ENCODE measurements around the gene TET3. TPM values are rescaled to one million over a fixed set of nuclear protein-coding genes. Genes with fewer than 3 reads are reported as not detected.

TET3 gene
- total and polyA plus RNA-seq, 9 of the 15 experiments (the other 6 are each of a cell fraction or from before 2014, with no cell fraction given), result 0.35 to 16.3 (median 5.5) TPM

DNA sequence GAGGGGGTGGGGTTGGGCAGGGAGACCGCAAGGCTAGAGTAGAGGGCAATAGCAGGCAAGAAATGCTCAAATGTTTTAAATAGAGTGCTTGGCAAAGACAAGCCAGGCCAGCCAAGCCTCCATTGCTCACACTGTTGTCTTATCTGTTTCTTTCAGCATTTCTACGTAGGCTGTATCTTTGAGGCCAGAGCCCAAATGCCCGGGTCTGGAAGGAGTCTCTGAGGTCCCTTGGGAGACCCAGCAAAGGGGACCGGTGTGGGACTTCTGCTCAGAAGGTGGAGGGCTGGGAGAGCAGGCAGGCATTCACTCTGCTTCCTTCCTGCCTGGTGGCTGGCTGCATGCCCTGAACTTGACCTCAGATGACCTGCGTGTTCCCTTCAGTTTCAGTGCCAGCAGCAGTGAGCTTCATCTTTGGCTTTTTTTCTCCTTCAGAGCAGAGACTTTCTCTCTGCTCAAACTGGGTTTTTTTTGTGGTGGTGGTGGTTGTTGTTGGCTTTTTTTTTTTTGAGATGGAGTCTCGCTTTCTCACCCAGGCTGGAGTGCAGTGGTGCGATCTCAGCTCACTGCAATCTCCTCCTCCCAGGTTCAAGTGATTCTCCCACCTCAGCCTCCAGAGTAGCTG, 13.7 kb upstream of the TET3 start (continued):
- TF ChIP-seq CREB1 (IDR thresholded peaks at IDR 0.05) (peak; percentile 52; the same call in 1 of the 2 replicates), CREB1 (CRISPR knock-in tag; IDR thresholded peaks at IDR 0.05) (no peak), JUN (IDR thresholded peaks at IDR 0.05; ENCODE audit: borderline replicate concordance, low read depth, low read length) (0 out of 2 replicates have a peak, but pooled peaks have one; percentile 4), JUN (CRISPR knock-in tag; IDR thresholded peaks at IDR 0.05; ENCODE audit: borderline replicate concordance) (no peak), NCOA1 (IDR thresholded peaks at IDR 0.05; ENCODE audit: low read depth) (peak; percentile 73; the same call in 1 of the 2 replicates), NR2C2 (CRISPR knock-in tag; IDR thresholded peaks at IDR 0.05) (no peak), NR2C2 (tag; IDR thresholded peaks at IDR 0.05) (peak; percentile 79), MEF2A (IDR thresholded peaks at IDR 0.05; ENCODE audit: control insufficient read depth, low read depth, low read length) (no peak), TCF3 (CRISPR knock-in tag; IDR thresholded peaks at IDR 0.05) (peak; percentile 89), TAL1 (IDR thresholded peaks at IDR 0.05) (peak; percentile 87), CHD2 (IDR thresholded peaks at IDR 0.05; ENCODE audit: low read depth, low read length) (no peak), CREBBP (IDR thresholded peaks at IDR 0.05; ENCODE audit: low read depth, low read length) (no peak), KLF13 (tag; IDR thresholded peaks at IDR 0.05; ENCODE audit: borderline replicate concordance, low read depth) (no peak), XRCC3 (IDR thresholded peaks at IDR 0.05) (no peak), CXXC5 (CRISPR knock-in tag; IDR thresholded peaks at IDR 0.05) (peak; percentile 90)
- TF ChIP-seq, protein P1, sequence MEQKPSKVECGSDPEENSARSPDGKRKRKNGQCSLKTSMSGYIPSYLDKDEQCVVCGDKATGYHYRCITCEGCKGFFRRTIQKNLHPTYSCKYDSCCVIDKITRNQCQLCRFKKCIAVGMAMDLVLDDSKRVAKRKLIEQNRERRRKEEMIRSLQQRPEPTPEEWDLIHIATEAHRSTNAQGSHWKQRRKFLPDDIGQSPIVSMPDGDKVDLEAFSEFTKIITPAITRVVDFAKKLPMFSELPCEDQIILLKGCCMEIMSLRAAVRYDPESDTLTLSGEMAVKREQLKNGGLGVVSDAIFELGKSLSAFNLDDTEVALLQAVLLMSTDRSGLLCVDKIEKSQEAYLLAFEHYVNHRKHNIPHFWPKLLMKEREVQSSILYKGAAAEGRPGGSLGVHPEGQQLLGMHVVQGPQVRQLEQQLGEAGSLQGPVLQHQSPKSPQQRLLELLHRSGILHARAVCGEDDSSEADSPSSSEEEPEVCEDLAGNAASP (IDR thresholded peaks at IDR 0.05), result peak; percentile 96
- TF ChIP-seq, protein P2, sequence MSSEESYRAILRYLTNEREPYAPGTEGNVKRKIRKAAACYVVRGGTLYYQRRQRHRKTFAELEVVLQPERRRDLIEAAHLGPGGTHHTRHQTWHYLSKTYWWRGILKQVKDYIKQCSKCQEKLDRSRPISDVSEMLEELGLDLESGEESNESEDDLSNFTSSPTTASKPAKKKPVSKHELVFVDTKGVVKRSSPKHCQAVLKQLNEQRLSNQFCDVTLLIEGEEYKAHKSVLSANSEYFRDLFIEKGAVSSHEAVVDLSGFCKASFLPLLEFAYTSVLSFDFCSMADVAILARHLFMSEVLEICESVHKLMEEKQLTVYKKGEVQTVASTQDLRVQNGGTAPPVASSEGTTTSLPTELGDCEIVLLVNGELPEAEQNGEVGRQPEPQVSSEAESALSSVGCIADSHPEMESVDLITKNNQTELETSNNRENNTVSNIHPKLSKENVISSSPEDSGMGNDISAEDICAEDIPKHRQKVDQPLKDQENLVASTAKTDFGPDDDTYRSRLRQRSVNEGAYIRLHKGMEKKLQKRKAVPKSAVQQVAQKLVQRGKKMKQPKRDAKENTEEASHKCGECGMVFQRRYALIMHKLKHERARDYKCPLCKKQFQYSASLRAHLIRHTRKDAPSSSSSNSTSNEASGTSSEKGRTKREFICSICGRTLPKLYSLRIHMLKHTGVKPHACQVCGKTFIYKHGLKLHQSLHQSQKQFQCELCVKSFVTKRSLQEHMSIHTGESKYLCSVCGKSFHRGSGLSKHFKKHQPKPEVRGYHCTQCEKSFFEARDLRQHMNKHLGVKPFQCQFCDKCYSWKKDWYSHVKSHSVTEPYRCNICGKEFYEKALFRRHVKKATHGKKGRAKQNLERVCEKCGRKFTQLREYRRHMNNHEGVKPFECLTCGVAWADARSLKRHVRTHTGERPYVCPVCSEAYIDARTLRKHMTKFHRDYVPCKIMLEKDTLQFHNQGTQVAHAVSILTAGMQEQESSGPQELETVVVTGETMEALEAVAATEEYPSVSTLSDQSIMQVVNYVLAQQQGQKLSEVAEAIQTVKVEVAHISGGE (CRISPR knock-in tag; IDR thresholded peaks at IDR 0.05), result peak in 1 of 3 experiments; percentile 69; a peak in 2 of 6 replicates

Measured in K562 (cell line).